ENCODE results near the gene C4orf36. TPM values are rescaled to one million over a fixed set of nuclear protein-coding genes. Genes with fewer than 3 reads are reported as not detected.
A peak's percentile ranks its signal among the peaks of the same experiment; 100 is the strongest.

C4orf36 gene
- total RNA-seq, 5 donors from 2014 or later (not counting 1 experiment from before 2014, with no cell fraction given): 0.79 TPM; not detected in 4

GRCh38 chr4:86841309-86841708 is 50.9 kb downstream of the C4orf36 start:
- POLR2A ChIA-PET: no interaction called here
- peaks cover 0 to 3% (median 0%) of the 10 kb centered on the region in 3 donors for H3K9me3 Mint-ChIP-seq
- H3K4me3 Mint-ChIP-seq: no peak overlapping the region
- Histone ChIP-seq H3K4me1 (ENCODE audit: control insufficient read depth in 1 of 2, extremely low read depth in 1 of 2, insufficient read depth in 2 of 2, low read length in 2 of 2) (no peaks in the 10 kb centered on the region), H3K4me3 (ENCODE audit: control insufficient read depth in 1 of 2, extremely low read depth in 1 of 2, low read length in 1 of 2) (no peak overlapping the region), H3K9me3 (no peaks in the 10 kb centered on the region), H3K36me3 (ENCODE audit: control insufficient read depth in 2 of 2, extremely low read depth in 1 of 2, insufficient read depth in 1 of 2, low read length in 1 of 2) (no peaks in the 10 kb centered on the region), H3K27me3 (replicated peaks in 1 of 2; ENCODE audit: control insufficient read depth in 2 of 2, extremely low read depth in 1 of 2, insufficient read depth in 2 of 2, low read length in 1 of 2) (no peaks in the 10 kb centered on the region), H3K27ac (ENCODE audit: low read length) (no peak overlapping the region)
- H3K4me1 Mint-ChIP-seq: no peaks in the 10 kb centered on the region
- H3K27ac Mint-ChIP-seq: no peak overlapping the region
- ATAC-seq (replicated peaks in 1 of 4) (no peak), DNase-seq (no peak)
- CTCF ChIA-PET: no interaction called here
- H3K36me3 Mint-ChIP-seq: no peaks in the 10 kb centered on the region
- no CpG with 5 or more reads among the region's 1 CpG for whole genome bisulfite sequencing (ENCODE audit: insufficient coverage)
- H3K27me3 Mint-ChIP-seq: no peaks in the 10 kb centered on the region

- Histone ChIP-seq H3K4me3 (ENCODE audit: control insufficient read depth in 1 of 2, extremely low read depth in 1 of 2, low read length in 1 of 2) (no peak overlapping the region), H3K9me3 (no peaks in the 10 kb centered on the region), H3K4me1 (ENCODE audit: control insufficient read depth in 1 of 2, extremely low read depth in 1 of 2, insufficient read depth in 2 of 2, low read length in 2 of 2) (no peaks in the 10 kb centered on the region), H3K27ac (ENCODE audit: low read length) (no peak overlapping the region), H3K36me3 (ENCODE audit: control insufficient read depth in 2 of 2, extremely low read depth in 1 of 2, insufficient read depth in 1 of 2, low read length in 1 of 2) (no peaks in the 10 kb centered on the region), H3K27me3 (replicated peaks in 1 of 2; ENCODE audit: control insufficient read depth in 2 of 2, extremely low read depth in 1 of 2, insufficient read depth in 2 of 2, low read length in 1 of 2) (no peaks in the 10 kb centered on the region)
- no peaks in the 10 kb centered on the region for H3K4me1 Mint-ChIP-seq
- CTCF ChIA-PET: no interaction called here
- POLR2A ChIA-PET: no interaction called here
- DNase-seq (no peak), ATAC-seq (replicated peaks in 1 of 4) (no peak)
- no peaks in the 10 kb centered on the region for H3K27me3 Mint-ChIP-seq
- H3K36me3 Mint-ChIP-seq: no peaks in the 10 kb centered on the region
- no peak overlapping the region for H3K4me3 Mint-ChIP-seq
- WGBS (ENCODE audit: insufficient coverage): 100% methylated on average over 1 of the region's 1 CpG
- H3K9me3 Mint-ChIP-seq: peaks cover 0 to 3% (median 0%) of the 10 kb centered on the region in 3 donors
- H3K27ac Mint-ChIP-seq: no peak overlapping the region
Measured at GRCh38 chr4:86840858-86841257, 51.4 kb downstream of the C4orf36 start.

- H3K27me3 Mint-ChIP-seq: no peaks in the 10 kb centered on the region
- Histone ChIP-seq H3K27ac (ENCODE audit: low read length) (no peak overlapping the region), H3K27me3 (replicated peaks in 1 of 2; ENCODE audit: control insufficient read depth in 2 of 2, extremely low read depth in 1 of 2, insufficient read depth in 2 of 2, low read length in 1 of 2) (no peaks in the 10 kb centered on the region), H3K36me3 (ENCODE audit: control insufficient read depth in 2 of 2, extremely low read depth in 1 of 2, insufficient read depth in 1 of 2, low read length in 1 of 2) (no peaks in the 10 kb centered on the region), H3K9me3 (no peaks in the 10 kb centered on the region), H3K4me3 (ENCODE audit: control insufficient read depth in 1 of 2, extremely low read depth in 1 of 2, low read length in 1 of 2) (no peak overlapping the region), H3K4me1 (ENCODE audit: control insufficient read depth in 1 of 2, extremely low read depth in 1 of 2, insufficient read depth in 2 of 2, low read length in 2 of 2) (no peaks in the 10 kb centered on the region)
- H3K4me1 Mint-ChIP-seq: no peaks in the 10 kb centered on the region
- POLR2A ChIA-PET: no interaction called here
- no peaks in the 10 kb centered on the region for H3K36me3 Mint-ChIP-seq
- CTCF ChIA-PET: no interaction called here
- no peak for DNase-seq
- ATAC-seq (replicated peaks in 1 of 4): no peak
- WGBS (ENCODE audit: insufficient coverage): 83% methylated on average over 1 of the region's 5 CpGs
- no peak overlapping the region for H3K4me3 Mint-ChIP-seq
- no peaks in the 10 kb centered on the region for H3K9me3 Mint-ChIP-seq
- H3K27ac Mint-ChIP-seq: no peak overlapping the region
Measured at GRCh38 chr4:86837691-86838503, 54.3 kb downstream of the C4orf36 start.

GRCh38 chr4:86835677-86836076 is 56.5 kb downstream of the C4orf36 start:
- WGBS (ENCODE audit: insufficient coverage): no CpG with 5 or more reads among the region's 3 CpGs
- ATAC-seq (replicated peaks in 1 of 4): no peak
- H3K27me3 ChIP-seq (replicated peaks in 1 of 2; ENCODE audit: control insufficient read depth in 2 of 2, extremely low read depth in 1 of 2, insufficient read depth in 2 of 2, low read length in 1 of 2): no peaks in the 10 kb centered on the region
- no peak overlapping the region for H3K27ac ChIP-seq (ENCODE audit: low read length)
- Mint-ChIP-seq H3K4me3 (no peak overlapping the region), H3K36me3 (no peaks in the 10 kb centered on the region), H3K27me3 (no peaks in the 10 kb centered on the region), H3K9me3 (no peaks in the 10 kb centered on the region), H3K4me1 (no peaks in the 10 kb centered on the region), H3K27ac (no peak overlapping the region)
- no peaks in the 10 kb centered on the region for H3K9me3 ChIP-seq
- POLR2A ChIA-PET: no interaction called here
- CTCF ChIA-PET: no interaction called here
- no peaks in the 10 kb centered on the region for H3K4me1 ChIP-seq (ENCODE audit: control insufficient read depth in 1 of 2, extremely low read depth in 1 of 2, insufficient read depth in 2 of 2, low read length in 2 of 2)
- DNase-seq: no peak
- H3K36me3 ChIP-seq (ENCODE audit: control insufficient read depth in 2 of 2, extremely low read depth in 1 of 2, insufficient read depth in 1 of 2, low read length in 1 of 2): no peaks in the 10 kb centered on the region
- H3K4me3 ChIP-seq (ENCODE audit: control insufficient read depth in 1 of 2, extremely low read depth in 1 of 2, low read length in 1 of 2): no peak overlapping the region

- DNase-seq (no peak), ATAC-seq (replicated peaks in 1 of 4) (no peak)
- Histone ChIP-seq H3K4me1 (ENCODE audit: control insufficient read depth in 1 of 2, extremely low read depth in 1 of 2, insufficient read depth in 2 of 2, low read length in 2 of 2) (no peaks in the 10 kb centered on the region), H3K4me3 (ENCODE audit: control insufficient read depth in 1 of 2, extremely low read depth in 1 of 2, low read length in 1 of 2) (no peak overlapping the region), H3K27ac (ENCODE audit: low read length) (no peak overlapping the region), H3K36me3 (ENCODE audit: control insufficient read depth in 2 of 2, extremely low read depth in 1 of 2, insufficient read depth in 1 of 2, low read length in 1 of 2) (no peaks in the 10 kb centered on the region), H3K9me3 (no peaks in the 10 kb centered on the region), H3K27me3 (replicated peaks in 1 of 2; ENCODE audit: control insufficient read depth in 2 of 2, extremely low read depth in 1 of 2, insufficient read depth in 2 of 2, low read length in 1 of 2) (no peaks in the 10 kb centered on the region)
- ChIA-PET CTCF (interaction anchor here in 1 of 2 donors (0.6 kb wide), 1 partner anchor 158 kb away, joined by 3 read pairs; no protein-coding TSS in a partner anchor), POLR2A (no interaction called here)
- Mint-ChIP-seq H3K9me3 (no peaks in the 10 kb centered on the region), H3K4me3 (no peak overlapping the region), H3K36me3 (no peaks in the 10 kb centered on the region), H3K27ac (peak overlapping the region in 1 of 2 donors; percentile 24), H3K27me3 (no peaks in the 10 kb centered on the region), H3K4me1 (no peaks in the 10 kb centered on the region)
- 67% methylated on average over 1 of the region's 3 CpGs for WGBS (ENCODE audit: insufficient coverage)
Measured at GRCh38 chr4:86834901-86835300, 57.3 kb downstream of the C4orf36 start.

GRCh38 chr4:86833615-86834014 is 58.6 kb downstream of the C4orf36 start:
- H3K4me3 Mint-ChIP-seq: no peak overlapping the region
- DNase-seq (no peak), ATAC-seq (replicated peaks in 1 of 4) (no peak)
- Histone ChIP-seq H3K4me1 (ENCODE audit: control insufficient read depth in 1 of 2, extremely low read depth in 1 of 2, insufficient read depth in 2 of 2, low read length in 2 of 2) (no peaks in the 10 kb centered on the region), H3K9me3 (no peaks in the 10 kb centered on the region), H3K36me3 (ENCODE audit: control insufficient read depth in 2 of 2, extremely low read depth in 1 of 2, insufficient read depth in 1 of 2, low read length in 1 of 2) (no peaks in the 10 kb centered on the region), H3K27me3 (replicated peaks in 1 of 2; ENCODE audit: control insufficient read depth in 2 of 2, extremely low read depth in 1 of 2, insufficient read depth in 2 of 2, low read length in 1 of 2) (no peaks in the 10 kb centered on the region), H3K27ac (ENCODE audit: low read length) (no peak overlapping the region), H3K4me3 (ENCODE audit: control insufficient read depth in 1 of 2, extremely low read depth in 1 of 2, low read length in 1 of 2) (no peak overlapping the region)
- peaks cover 0 to 2% (median 0%) of the 10 kb centered on the region in 3 donors for H3K9me3 Mint-ChIP-seq
- H3K36me3 Mint-ChIP-seq: no peaks in the 10 kb centered on the region
- POLR2A ChIA-PET: no interaction called here
- WGBS (ENCODE audit: insufficient coverage): 100% methylated on average over 1 of the region's 1 CpG
- CTCF ChIA-PET: interaction anchor here in 1 of 2 donors (0.6 kb wide), 1 partner anchor 8 kb away, joined by 3 read pairs; no protein-coding TSS in a partner anchor
- H3K27ac Mint-ChIP-seq: no peak overlapping the region
- H3K27me3 Mint-ChIP-seq: peaks cover 0 to 3% of the 10 kb centered on the region in 2 donors
- no peaks in the 10 kb centered on the region for H3K4me1 Mint-ChIP-seq

Data from T-cell (primary cell).